PC-9 (cell line): ENCODE data around the gene TUG1. TPM values are rescaled to one million over a fixed set of nuclear protein-coding genes. Genes with fewer than 3 reads are reported as not detected.

Experiments used
- BruUV-seq: library from RNA; stranded (reverse); fragments of 400-500 nt; replicated peaks from 2 replicates; lab custom pipeline; 2021; lab: Mats Ljungman, UMichigan
- CTCF ChIA-PET: fragments of 300-600 bp; sonication (Branson Sonifier 250); formaldehyde crosslinking; loops from one replicate; lab custom pipeline; 2022; ENCODE audit warnings: antibody characterized with exemption; lab: Charles Lee
- POLR2A ChIA-PET: fragments of 300-600 bp; sonication (Branson Sonifier 250); formaldehyde crosslinking; loops from one replicate; lab custom pipeline; 2022; ENCODE audit warnings: antibody characterized with exemption; ENCODE audit not compliant: unreplicated experiment; lab: Charles Lee
- DNase-seq, 2 experiments: peaks; one replicate each; pipeline versions ENCODE4 v3.0.0 to v3.0.0-alpha.2; 2015 to 2022; ENCODE audit warnings: mixed read lengths in 1 of 2
- H2AFZ ChIP-seq: fragments of 200-600 bp; sonication (generic); 2 replicates; pipeline ENCODE4 v1.8.1; 2017; ENCODE audit warnings: antibody characterized with exemption
- H3F3A ChIP-seq: fragments of 200-600 bp; sonication (generic); 2 replicates; pipeline ENCODE4 v1.8.1; 2017; ENCODE audit warnings: antibody characterized with exemption, mild to moderate bottlenecking, low read depth; ENCODE audit not compliant: insufficient read depth
- H3K27ac ChIP-seq: fragments of 200-600 bp; sonication (generic); 2 replicates; pipeline ENCODE4 v1.6.1; 2016; ENCODE audit warnings: mixed run types
- H3K27me3 ChIP-seq: fragments of 200-600 bp; sonication (generic); 2 replicates; pipeline ENCODE4 v1.6.1; 2016; ENCODE audit warnings: low read depth, mixed run types; ENCODE audit not compliant: insufficient read depth
- H3K36me3 ChIP-seq: fragments of 200-600 bp; sonication (generic); 2 replicates; pipeline ENCODE4 v1.6.1; 2016; ENCODE audit warnings: low read depth, mixed run types
- H3K4me1 ChIP-seq: fragments of 200-600 bp; sonication (generic); replicated peaks from 2 replicates; pipeline ENCODE4 v1.6.1; 2016; ENCODE audit warnings: mixed run types; ENCODE audit not compliant: insufficient read depth
- H3K4me2 ChIP-seq: fragments of 200-600 bp; sonication (generic); 2 replicates; pipeline ENCODE4 v1.6.1; 2017; ENCODE audit warnings: mixed run types
- H3K4me3 ChIP-seq: fragments of 200-600 bp; sonication (generic); 2 replicates; pipeline ENCODE4 v1.6.1; 2016; ENCODE audit warnings: mixed run types
- H3K79me2 ChIP-seq: fragments of 200-600 bp; sonication (generic); 2 replicates; pipeline ENCODE4 v1.6.1; 2017; ENCODE audit warnings: low read depth, mixed run types
- H3K9me2 ChIP-seq: fragments of 200-600 bp; sonication (generic); 2 replicates; pipeline ENCODE4 v1.8.1; 2017; ENCODE audit warnings: mild to moderate bottlenecking; ENCODE audit not compliant: insufficient read depth
- H3K9me3 ChIP-seq: fragments of 200-600 bp; sonication (generic); 2 replicates; pipeline ENCODE4 v1.8.1; 2016; ENCODE audit warnings: low read depth; ENCODE audit not compliant: insufficient read depth
- H4K20me1 ChIP-seq: fragments of 200-600 bp; sonication (generic); 2 replicates; pipeline ENCODE4 v1.8.1; 2017; ENCODE audit not compliant: insufficient read depth
- CTCF ChIP-seq: fragments of 200-600 bp; sonication (generic); conservative IDR thresholded peaks from 2 replicates; pipeline ENCODE4 v1.6.1; 2017; ENCODE audit warnings: mixed run types, antibody characterized with exemption, mild to moderate bottlenecking, moderate library complexity
- EZH2 ChIP-seq: fragments of 200-600 bp; sonication (generic); IDR thresholded peaks from 2 replicates; pipeline ENCODE4 v1.8.0; 2017; ENCODE audit warnings: antibody characterized with exemption, low read depth
- intact Hi-C: fragments of 100-400 bp; cut with micrococcal nuclease; formaldehyde crosslinking; loops from one replicate; pipeline ENCODE4 v1.10.0; 2022; ENCODE audit not compliant: unreplicated experiment
- total RNA-seq: library from RNA; stranded (reverse); gene quantifications from 2 replicates; pipeline ENCODE4 v1.2.3, GENCODE V29; 2021

The TUG1 gene
- total RNA-seq, 1 experiment from 2014 or later, result 105 TPM

GRCh38 chr22:30992565-30992964, 23.5 kb downstream of the TUG1 start:
- no peaks in the 10 kb centered on the region for H3K79me2 ChIP-seq
- H3K9me3 ChIP-seq, result no peaks in the 10 kb centered on the region
- DNase-seq, result no peak
- TF ChIP-seq EZH2 (no peak), CTCF (no peak)
- intact Hi-C loops, result no loop called here
- H3K9me2 ChIP-seq, result no peaks in the 10 kb centered on the region
- no peak overlapping the region for H3K4me3 ChIP-seq
- ChIA-PET CTCF (no interaction called here), POLR2A (no interaction called here)
- H3F3A ChIP-seq, result no peaks in the 10 kb centered on the region
- no peaks in the 10 kb centered on the region for H3K4me1 ChIP-seq
- H3K36me3 ChIP-seq, result no peaks in the 10 kb centered on the region
- BruUV-seq, result no TSS peak
- no peak overlapping the region for H3K27ac ChIP-seq
- no peak overlapping the region for H3K4me2 ChIP-seq
- H4K20me1 ChIP-seq, result no peaks in the 10 kb centered on the region
- no peak overlapping the region for H2AFZ ChIP-seq
- no peaks in the 10 kb centered on the region for H3K27me3 ChIP-seq

GRCh38 chr22:30994960-30995359, 25.9 kb downstream of the TUG1 start:
- Histone ChIP-seq H3K9me2 (no peaks in the 10 kb centered on the region), H3K9me3 (no peaks in the 10 kb centered on the region), H3K4me1 (no peaks in the 10 kb centered on the region), H3F3A (no peaks in the 10 kb centered on the region), H3K79me2 (no peaks in the 10 kb centered on the region), H2AFZ (no peak overlapping the region), H3K36me3 (no peaks in the 10 kb centered on the region), H3K4me3 (no peak overlapping the region), H3K27ac (no peak overlapping the region), H3K27me3 (no peaks in the 10 kb centered on the region), H3K4me2 (no peak overlapping the region), H4K20me1 (no peaks in the 10 kb centered on the region)
- BruUV-seq, result no TSS peak
- ChIA-PET CTCF (no interaction called here), POLR2A (no interaction called here)
- no peak for DNase-seq
- TF ChIP-seq EZH2, result no peak
- intact Hi-C loops, result no loop called here

- DNase-seq, result no peak
- Histone ChIP-seq H3K79me2 (no peaks in the 10 kb centered on the region), H3K4me2 (no peak overlapping the region), H4K20me1 (no peaks in the 10 kb centered on the region), H3K27ac (no peak overlapping the region), H3K4me3 (no peak overlapping the region), H3K27me3 (no peaks in the 10 kb centered on the region), H3K9me2 (no peaks in the 10 kb centered on the region), H3K4me1 (no peaks in the 10 kb centered on the region), H3K36me3 (no peaks in the 10 kb centered on the region), H3K9me3 (no peaks in the 10 kb centered on the region), H3F3A (no peaks in the 10 kb centered on the region), H2AFZ (no peak overlapping the region)
- POLR2A ChIA-PET, result no interaction called here
- BruUV-seq, result no TSS peak
- CTCF ChIA-PET, result interaction anchor here (0.7 kb wide), 1 partner anchor 20 kb away, joined by 5 read pairs; no protein-coding TSS in a partner anchor
- intact Hi-C loops, result no loop called here
- no peak for TF ChIP-seq EZH2
These were observed 27.4 kb downstream of the TUG1 start for GRCh38 chr22:30996462-30996861.

DNA sequence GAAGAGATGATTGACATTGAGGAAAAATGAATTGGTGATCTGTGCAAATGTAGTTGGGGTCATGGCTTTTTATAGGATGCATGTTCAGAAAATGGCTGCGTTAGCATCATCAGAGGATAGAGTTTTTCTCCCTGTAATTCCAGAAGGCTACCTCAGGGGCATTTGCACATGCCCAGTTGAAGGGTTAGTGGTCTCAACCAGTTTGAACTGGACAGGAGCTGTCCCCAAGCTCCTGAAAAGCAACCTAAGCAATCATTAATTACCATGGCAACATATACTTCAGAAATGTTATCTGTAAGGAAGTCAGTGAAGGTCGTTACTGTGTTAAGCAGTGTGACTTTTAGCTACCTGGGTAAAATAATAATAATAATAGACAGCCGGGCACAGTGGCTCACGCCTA, 29.3 kb downstream of the TUG1 start:
- no peaks in the 10 kb centered on the region for H3K9me2 ChIP-seq
- no peaks in the 10 kb centered on the region for H3K9me3 ChIP-seq
- H3K4me2 ChIP-seq, result no peak overlapping the region
- intact Hi-C loops, result no loop called here
- no peak overlapping the region for H2AFZ ChIP-seq
- H3K4me1 ChIP-seq, result no peaks in the 10 kb centered on the region
- H3K79me2 ChIP-seq, result no peaks in the 10 kb centered on the region
- no peaks in the 10 kb centered on the region for H3K36me3 ChIP-seq
- POLR2A ChIA-PET, result no interaction called here
- H3K27me3 ChIP-seq, result no peaks in the 10 kb centered on the region
- H3F3A ChIP-seq, result no peaks in the 10 kb centered on the region
- no peak for DNase-seq
- TF ChIP-seq EZH2, result no peak
- no peak for TF ChIP-seq CTCF
- CTCF ChIA-PET, result no interaction called here
- no peak overlapping the region for H3K27ac ChIP-seq
- no TSS peak for BruUV-seq
- no peaks in the 10 kb centered on the region for H4K20me1 ChIP-seq
- no peak overlapping the region for H3K4me3 ChIP-seq
